CD4-positive, alpha-beta T cell treated with Interferon alpha-2 for 1 hour (primary cell): ENCODE measurements around the gene WHRN.

Source experiments
- DNase-seq, 2 donors: peaks; one replicate each; pipeline ENCODE4 v3.0.0-alpha.2; 2020 to 2022

Gene WHRN

DNA sequence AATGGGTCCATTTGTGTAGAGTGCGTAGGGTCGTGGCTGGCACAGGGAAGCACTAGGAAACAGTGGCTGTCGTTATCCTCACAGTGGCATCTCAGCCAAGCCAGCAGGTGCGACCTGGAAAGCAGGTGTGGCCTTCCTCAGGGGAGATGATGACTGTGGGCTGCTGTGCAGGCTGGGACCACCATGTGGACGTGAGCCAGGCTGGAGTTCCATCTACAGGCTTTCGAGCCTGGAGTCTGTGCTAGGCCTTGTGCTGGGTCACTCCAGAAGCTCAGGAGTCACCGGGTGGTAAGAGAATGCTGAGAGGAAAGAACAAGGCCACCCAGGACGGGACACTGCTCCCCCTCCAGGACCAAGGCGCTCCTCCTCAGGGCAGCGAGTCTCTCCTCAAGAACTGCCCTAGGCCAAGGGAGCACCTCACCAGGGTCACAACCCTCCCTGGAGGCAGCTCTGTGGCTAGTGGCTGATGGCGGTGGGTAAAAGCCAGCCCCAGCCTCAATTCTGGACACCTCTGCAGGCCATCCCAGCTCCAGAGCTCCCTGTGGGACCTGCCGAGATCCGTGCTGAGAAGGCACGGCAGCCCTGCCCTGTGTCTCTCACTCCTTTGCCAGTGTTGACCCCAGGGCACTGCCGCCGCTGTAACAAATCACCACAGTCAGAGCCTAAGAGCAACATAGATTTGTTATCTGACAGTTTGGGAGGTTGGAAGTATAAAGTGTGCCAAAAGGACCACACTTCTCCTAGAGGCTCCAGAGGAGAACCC is 36.0 kb downstream of the WHRN start:
- no peak for DNase-seq

DNA sequence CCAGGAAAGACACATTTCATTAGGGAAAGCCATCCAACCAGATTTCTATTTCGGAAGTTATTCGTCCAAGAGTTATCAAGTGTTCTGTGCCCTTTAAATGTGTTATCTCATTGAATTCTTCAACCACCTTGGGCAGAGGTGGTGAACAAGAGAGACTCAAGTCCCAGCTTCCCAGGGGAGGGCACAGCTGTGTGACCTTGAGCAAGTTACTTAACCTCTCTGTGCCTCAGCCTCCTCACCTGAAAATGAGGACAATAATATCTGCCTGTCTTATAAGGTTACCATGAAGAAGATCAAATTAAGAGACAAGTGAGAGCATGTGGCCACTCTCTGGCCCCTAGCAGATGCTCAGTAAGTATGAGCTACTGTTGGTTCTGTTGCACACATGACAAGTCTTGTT is 37.4 kb downstream of the WHRN start:
- no peak for DNase-seq

DNA sequence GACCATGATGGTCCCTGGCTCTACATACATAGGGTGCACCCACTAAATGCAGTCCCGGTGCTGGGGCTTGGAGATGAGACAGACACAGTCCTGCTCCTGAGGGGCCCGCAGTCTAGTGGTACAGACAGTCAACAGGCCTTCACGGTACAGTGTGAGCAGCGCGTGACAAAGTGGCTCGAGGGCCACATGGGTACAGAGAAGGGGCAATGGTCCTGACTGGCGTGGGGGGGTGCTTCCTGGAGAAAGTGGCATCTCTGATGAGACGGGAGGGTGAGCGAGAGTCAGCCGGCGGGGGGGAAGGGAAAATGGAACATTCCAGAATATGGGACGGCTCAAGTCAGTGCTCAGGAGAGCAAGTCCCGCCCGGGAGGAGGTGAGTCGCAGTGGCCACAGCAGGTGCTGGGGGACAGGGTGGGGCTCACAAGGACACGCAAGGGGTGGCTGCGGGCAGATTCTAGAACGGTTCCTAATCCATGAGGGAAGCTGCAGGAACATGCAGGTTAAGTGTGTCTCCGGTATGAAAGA is 38.0 kb downstream of the WHRN start:
- no peak for DNase-seq

DNA sequence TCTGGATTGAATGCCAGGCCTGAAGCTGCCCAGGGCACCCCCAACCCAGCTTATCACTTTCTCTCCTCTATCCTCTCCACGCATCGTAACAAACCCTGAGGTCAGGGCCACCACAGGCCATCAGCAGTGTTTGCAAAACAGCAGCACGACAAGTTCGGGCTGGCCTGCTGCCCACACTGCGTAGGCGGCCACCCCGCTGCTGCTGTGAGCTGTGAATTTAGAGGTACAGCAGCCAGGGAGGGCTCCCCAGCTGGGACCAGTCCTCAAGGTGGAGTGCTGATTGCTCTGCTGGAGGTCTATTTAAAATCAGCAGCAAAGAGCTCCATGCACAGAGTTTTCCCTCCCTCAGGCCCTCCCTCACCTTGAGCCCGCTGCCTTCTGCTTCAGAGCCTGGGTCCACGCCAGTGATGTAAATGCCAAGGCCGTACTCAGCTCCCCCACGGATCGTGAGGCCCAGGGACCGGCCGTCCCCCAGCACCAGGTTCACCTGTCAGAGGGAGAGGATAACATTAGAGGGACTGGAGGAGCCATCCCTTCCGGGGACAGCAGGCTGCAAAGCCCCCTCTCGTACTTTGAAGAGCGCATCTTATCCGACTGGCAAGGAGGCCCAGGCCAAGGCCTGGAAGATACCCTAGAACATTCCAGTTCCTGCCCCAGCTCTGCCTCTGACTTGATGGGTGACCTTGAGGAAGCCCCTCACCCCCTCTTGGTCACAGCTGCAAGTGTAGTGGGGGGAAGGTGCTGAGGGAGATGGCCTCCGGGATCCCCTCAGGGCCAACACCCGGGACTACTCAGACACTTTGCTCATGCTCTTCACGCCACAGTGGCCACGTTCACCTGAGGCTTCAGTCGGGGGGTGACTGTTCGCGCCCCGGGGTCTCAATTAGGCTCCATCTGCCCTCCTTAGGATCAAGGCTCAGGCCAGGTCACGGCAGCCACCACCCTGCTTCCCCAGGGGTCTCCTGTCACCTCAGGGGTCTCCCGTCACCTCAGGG is 39.1 kb downstream of the WHRN start:
- no peak for DNase-seq

DNA sequence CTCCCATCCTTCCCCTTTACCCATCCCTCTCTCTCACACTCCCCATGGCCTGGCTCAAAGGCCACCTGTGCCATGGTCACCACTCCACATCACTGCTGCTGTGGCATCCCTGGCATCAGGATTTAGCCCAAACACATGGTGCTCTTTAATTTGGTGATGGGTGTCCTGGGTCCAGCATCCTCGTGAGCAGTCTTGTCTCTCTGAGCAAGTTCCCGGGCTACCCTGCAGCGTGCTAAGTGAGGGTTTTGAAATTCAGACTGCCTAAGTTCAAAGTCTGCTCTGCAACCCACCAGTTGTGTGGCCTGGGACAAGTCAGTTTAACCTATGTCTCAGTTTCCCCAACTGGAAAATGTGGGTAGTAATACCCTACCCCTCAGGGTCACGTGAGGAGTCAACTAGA is 39.9 kb downstream of the WHRN start:
- no peak for DNase-seq

DNA sequence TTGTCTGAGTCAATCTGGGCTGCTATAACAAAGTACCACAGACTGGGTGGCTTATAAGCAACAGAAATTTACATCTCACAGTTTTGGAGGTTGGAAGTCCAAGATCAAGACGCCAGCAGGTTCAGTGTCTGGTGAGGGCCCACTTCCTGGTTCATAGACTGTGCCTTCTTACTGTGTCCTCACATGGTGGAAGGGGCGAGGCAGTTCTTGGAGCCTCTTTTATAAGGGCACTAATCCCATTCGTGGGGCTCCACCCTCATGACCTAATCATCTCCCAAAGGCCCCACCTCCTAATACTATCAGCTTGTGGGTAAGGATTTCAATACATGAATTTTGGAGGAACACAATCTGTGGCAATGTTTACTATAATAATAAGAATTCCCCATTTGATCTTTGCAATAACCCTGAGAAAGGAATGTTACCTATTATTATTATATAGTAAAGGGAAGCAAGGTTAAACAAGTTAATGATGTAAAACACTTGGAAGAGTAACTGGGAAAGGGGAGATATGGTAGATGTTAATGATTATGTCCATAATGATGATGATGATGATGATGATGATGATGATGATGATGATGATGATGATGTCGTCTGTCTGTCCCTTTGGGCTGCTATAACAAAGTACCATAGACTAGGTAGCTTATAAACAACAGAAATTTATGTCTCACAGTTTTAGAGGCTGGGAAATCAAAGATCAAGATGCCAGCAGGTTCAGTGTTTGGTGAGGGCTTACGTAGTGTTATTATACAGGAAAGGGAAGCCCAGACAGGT is 40.8 kb downstream of the WHRN start:
- DNase-seq = no peak

DNA sequence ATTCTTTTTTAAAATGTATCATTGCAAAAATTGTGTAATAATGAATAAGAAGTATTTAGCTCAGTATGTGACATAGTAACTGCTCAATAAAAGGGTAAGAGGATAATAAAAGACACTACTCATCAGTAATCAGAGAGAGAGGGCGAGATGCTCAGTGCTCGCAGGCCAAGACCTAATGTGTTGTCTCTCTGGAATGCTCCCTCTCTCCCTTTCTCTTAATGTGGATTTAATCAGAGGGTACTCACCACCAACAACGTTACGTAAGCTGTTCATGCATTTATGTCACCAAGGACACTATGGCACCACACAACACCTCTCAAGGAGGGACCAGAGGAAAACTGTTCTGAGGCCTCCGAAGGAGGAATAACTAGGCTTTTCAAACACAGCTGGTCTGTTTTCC is 42.5 kb downstream of the WHRN start:
- no peak for DNase-seq

DNA sequence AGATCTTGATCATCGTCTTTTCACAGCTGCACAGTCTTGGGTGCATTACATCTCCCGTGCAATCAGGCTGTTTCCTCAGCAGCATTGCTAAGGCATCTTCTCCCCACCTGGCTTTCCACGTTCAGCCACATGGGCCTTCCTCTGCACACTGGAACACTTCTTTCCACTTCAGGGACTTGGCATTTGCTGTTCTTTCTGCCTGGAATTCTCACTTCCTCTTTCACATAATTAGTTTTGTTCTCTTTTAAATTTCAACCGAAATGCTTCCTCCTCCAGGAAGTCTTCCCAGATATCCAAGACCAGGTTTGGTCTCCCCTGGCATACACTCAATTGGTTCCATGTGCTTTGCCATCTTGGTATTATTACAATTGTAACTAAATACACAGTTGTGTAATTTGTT is 43.8 kb downstream of the WHRN start:
- no peak for DNase-seq

DNA sequence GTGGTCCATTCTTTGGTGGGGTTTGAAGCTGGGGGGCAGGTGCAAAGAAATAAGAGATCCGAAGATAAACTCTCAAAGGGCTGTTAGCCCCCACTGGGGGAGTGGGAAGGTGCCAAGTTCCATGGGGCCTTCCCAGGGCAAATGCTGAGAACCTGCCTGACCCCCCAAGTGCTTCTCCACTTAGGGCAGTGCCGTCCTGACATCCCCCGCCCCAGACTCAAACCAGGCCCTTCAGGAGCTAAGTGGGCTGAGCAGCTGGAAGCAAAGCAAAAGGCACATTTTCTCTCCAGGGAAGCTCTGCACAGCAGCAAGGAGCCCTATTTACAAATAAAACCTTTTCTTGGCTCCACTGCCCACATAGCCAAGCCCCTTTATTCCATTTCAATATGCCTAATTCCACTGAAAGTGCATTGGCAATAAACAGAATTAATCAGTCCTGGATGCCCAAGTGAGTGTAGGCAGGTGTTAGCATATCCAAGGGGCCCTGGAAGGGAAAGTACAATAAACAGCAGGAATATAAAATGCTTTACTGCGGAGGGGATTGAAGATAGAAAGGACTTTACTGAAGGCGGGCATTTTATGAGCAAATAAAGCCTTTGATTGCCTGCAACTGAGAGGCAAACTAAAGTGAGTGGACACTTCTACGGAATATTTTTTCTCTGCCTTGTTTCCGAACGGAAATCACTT is 44.6 kb downstream of the WHRN start:
- DNase-seq = no peak

DNA sequence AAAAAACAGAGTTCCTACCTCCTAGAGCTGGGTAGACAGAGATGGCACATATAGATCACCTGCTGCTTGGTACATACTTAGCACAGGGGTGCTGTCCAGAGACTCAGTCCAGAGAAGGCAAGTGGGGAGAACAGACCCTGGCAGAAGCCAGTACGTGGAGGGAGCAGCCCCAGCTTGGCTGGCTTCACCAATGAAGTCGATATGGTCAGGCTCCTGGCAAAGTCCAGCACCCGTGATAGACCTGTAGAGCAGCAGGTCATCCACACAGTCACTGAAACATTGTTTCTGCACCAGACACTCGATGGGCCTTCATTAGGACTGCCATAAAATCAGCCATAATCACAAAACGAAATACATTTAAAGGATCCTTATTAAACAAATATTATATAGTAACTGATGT is 45.8 kb downstream of the WHRN start:
- DNase-seq = no peak

DNA sequence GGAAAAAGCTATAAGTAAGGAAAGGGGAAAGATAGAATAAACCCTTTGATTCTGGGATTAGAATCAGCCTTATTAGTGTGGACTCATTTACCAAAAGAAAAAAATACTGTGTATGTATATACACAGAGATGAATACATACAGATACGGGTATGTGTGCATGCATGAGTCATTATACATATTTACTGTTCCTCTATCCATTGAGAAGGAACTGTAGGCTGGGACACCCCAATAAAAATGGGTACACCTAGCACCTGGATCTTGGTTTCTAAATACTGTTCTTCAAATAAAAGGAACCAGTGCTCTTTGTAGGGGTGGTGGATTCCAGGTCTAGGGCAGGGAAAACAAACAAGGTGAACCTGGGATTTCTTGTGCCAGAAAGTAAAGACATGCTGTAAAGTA is 48.3 kb downstream of the WHRN start:
- DNase-seq = no peak

DNA sequence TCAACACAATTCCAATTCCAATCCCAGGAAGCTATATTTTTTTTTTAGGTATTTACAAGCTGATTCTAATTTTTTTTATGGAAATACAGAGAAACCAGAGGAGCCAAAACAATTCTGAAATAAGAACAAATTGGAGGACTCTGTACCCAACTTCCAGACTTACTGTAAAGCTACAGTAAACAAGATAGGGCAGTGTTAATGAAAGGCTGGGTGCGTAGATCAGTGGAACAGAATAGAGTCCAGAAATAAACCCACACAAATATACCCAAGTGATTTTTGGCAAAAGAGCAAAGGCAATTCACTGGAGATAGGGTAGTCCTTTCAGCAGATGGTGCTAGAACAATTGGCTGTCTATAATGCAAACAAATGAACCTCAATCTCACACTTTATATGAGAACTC is 50.6 kb downstream of the WHRN start:
- no peak for DNase-seq

DNA sequence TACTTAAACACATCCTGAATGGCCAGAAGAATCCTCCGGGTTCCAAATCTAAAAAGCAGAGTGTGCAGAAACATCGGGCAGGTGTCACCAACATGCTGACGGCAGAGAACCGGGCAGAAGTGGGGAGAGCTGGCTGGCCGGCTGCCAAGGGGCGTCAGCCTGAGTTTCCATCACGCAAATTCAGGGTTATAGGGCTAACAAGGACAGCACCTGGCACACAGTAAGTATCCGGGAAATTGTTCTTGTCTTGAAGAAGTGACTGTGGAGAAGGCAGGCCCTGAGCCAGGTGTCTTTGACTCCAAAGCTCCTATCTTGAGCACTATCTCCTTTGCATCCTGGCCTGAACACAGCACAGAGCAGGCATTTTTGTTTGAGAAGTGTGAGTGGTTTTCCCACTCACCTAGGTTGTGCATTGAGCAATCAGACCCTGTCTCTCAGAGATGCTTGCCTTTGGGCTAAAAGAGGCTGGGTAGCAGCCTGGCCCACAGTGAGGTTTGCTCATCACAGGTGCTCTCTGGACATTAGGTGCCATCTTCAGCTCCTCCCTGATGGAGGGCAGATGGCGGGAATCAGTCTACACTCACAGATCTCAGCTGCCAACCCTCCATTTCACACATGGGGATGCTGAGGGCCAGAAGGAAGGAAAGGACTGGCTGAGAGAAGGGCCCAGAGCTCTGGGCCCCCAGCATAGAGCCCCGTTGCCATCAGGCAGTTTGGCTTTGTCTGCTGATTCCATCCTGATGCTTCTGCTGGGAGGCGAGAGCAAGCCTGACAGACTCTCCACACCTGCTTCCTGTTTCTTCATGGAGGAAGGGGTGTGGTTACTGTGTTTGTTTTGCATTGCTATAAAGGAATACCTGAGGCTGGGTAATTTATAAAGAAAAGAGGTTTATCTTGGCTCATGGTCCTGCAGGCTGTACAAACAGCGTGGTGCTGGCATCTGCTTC is 52.8 kb downstream of the WHRN start:
- DNase-seq = peak; percentile 22 to 54

DNA sequence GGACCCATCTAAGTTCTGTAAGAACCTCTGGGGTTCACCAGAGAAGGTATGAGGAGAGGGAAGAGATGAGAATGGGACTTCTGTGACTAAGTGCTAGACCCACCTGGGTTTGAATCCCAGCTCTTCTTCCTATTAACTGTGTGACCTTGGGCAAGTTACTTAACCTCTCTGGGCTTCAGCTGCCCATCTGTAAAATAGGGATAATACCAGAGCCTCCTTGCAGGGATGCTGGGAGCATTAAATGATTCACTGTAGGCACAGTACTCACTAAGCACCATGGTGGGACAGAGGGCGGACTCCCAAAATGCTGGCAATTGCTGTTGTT is 53.6 kb downstream of the WHRN start:
- DNase-seq = no peak

DNA sequence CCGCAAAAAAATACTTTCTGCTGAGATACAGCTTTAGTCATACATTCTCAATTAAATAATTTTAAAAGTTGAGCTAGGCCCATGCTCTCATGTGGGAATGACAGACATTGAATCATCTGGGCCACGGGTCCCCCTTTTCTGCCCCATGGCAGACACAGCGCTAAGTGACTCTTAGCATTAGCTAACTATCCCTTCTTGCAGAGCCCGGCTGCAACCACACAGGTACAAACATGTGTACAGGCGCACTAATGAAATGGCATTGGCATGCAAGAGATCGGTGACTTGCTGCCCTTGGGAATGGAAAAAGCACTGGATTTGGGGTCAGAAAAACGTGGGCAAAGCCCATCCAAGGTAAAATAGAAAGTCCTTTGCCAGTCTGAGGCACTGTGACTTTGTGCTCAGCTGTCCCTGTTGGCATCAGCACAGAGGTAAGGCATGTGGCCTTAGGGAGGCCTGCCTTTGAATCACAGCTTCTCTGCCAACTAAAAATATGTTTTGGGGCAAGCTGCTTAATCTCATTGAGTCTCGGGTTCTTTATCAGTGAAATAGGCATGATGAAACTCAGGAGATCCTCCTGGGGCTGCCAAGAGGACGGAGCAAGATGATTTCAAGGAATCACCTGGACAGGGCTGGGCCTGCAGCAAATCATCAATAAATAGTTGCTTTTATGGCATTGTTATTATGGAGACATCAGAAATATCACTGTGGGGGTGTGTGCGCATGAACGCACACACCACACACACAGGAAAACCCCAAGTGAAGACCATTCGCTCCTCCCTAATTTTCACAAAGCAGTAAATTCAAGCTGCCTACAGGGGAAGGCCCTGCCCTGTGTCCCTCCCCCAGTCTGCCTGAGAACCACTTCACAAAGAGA is 54.2 kb downstream of the WHRN start:
- peak; percentile 47 to 53 for DNase-seq

DNA sequence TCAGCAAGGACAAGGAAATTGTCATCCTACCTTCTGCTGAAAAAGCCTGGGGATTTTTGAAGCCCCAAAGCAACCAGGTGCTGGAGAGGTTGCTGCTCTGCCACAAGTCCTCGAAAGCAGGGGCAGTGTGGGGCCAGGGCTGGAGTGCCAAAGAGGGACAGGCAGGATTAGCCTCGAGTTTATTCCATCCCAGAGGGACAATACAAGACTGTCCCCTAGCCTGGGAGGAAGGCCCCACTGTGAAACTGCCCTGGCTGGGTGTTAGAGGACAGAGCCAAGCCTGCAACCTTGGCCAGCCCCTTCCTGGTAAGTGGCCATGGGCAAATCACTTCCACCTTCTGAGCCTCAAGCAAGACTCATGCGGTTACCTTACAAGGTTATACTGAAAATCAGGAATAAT is 55.1 kb downstream of the WHRN start:
- no peak for DNase-seq

DNA sequence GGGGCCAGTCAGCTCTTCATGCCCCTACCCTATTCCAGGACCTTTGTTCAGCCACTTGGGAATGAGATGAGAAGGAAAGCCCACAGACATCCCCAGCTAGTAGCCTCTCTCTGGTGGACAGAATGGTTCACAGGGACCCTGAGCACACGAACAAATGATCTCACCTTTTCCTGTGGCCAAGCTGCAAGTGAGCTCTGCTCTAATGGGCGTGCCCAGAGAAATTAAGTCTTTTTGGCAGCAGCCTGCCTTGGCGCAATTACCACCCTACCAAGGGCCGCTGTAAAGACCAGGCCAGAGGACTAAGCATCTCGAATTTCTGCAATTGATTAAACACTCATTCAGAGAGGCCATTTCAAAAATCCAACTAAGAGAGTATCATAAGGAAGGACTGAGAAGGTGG is 56.0 kb downstream of the WHRN start:
- no peak for DNase-seq

DNA sequence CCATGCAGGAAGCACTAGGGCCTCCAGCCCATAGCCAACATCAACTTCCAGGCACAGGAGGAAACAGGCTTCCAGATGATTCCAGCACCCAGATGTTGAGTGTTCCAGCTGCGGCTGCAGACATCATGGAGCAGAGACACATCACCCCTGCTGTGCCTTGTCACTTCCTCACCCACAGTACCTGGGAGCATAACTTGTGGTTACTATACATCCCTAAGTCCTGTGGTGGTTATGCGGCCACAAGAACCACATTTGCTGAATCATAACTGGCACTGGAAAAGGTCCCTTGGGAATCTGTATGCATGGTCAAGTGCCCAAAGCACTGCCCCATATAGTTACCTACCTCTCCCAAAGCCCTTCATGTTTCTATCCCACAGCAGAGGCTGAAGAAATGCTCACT is 56.6 kb downstream of the WHRN start:
- DNase-seq = no peak

DNA sequence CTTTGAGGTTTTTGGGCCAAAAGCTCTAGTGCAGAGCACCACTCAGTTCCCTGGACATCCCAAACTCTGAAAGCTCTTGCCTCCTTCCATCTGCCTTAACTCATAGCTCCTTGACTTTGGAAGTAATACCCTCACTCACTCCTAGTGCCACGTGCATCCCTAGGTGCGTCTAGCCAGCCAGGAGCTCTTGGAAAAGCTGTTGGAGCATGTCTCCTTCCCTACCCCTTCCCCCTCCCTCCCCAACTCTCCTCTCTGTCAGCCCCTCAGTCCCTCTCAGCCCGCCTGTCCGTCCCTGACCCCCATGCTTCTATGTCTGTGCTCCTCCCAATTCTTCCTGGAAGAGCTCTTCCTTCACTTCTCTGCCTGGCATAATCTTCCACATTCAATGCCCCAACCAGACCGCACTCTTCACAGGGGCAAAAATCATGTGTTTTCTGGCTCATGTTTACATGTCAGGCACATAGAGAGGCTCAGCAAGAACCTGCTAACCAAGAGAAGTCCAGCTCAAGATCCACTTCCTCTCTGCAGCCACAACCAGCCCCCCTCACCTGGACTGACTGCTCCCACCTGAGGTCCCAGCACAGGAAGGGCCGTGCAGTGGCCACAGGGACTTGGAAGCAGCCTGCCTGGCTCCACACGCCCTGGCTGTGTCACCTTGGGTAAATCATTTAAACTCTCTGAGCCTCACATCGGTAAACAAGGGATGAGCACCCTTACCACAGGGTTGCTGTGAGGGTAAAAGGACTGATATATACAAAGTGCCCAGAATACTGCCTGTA is 58.4 kb downstream of the WHRN start:
- no peak for DNase-seq

DNA sequence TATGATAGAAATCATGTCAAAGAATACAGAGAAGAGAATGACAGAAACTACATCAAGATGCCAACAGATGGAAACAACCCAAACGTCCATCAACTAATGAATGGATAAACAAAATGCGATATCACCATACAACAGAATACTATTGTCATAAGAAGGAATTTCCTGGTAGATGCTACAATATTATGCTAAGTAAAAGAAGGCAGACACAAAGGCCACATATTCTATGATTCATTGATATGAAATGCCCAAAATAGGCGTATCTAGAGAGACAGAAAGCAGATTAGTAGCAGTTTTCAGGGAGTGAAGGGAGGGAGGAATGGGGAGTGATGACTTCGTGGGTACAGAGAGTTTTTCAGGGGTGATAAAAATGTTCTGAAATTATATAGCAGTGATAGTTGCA is 59.2 kb downstream of the WHRN start:
- no peak for DNase-seq
